NB4 (cell line): Measurements from ENCODE around the gene SPATA7.

ENCODE experiments used
- DNase-seq: peaks from one replicate; pipeline ENCODE4 v3.0.0; 2010; ENCODE audit warnings: low read depth
- H3K4me3 ChIP-seq: one replicate; pipeline ENCODE4 v1.5.1; 2011; ENCODE audit warnings: mild to moderate bottlenecking, low read depth, low read length, moderate library complexity
- MAX ChIP-seq: IDR thresholded peaks from 2 replicates; pipeline ENCODE4 v1.6.1; 2011; ENCODE audit warnings: low read depth, low read length
- MYC ChIP-seq: IDR thresholded peaks from 2 replicates; pipeline ENCODE4 v1.6.1; 2011; ENCODE audit warnings: low read depth, low read length
- POLR2A ChIP-seq: IDR thresholded peaks from 2 replicates; pipeline ENCODE4 v1.6.1; 2011; ENCODE audit warnings: mild to moderate bottlenecking; ENCODE audit not compliant: insufficient read length; ENCODE audit errors: extremely low read depth
- TF ChIP-seq, protein P1 (sequence below): IDR thresholded peaks from one replicate; pipeline ENCODE4 v1.5.1; 2012; ENCODE audit warnings: low read depth, low read length

Gene SPATA7

DNA sequence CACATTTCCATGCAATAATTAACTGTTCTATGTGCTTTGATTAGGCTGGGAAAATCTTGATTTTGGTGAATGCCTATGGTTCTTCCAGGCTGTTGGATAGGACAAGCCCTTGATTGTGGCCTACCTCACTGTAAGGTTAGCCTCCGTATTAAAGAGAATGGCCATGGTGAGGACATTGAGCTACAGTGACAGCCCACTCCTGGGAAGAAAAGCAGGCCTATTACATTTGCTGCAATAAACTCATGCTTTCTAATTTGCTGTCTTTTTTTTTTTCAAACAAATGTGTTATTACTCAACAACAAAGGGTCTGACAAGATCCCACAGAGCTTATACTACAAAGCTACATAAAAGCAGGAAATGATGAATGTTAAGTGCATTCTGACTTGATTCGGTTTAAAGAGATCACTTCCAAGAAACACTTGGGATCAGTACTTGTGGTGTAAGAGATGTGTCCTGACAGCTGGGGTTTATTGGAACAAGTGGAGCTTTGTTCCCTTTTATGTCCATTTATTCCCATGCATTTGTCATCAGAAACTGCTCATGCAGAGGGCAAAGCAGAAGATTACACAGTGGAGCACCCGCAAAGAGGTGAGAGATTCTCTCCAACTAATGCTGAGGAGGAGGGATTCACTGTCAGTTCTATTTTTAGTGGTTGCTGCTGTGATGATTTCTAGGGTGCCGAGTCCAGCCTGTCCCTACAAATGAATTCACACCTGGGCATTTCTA, 33.3 kb upstream of the SPATA7 start:
- no peak for DNase-seq
- TF ChIP-seq MAX, result no peak
- TF ChIP-seq MYC, result no peak
- no peak for TF ChIP-seq POLR2A
- TF ChIP-seq, protein P1, sequence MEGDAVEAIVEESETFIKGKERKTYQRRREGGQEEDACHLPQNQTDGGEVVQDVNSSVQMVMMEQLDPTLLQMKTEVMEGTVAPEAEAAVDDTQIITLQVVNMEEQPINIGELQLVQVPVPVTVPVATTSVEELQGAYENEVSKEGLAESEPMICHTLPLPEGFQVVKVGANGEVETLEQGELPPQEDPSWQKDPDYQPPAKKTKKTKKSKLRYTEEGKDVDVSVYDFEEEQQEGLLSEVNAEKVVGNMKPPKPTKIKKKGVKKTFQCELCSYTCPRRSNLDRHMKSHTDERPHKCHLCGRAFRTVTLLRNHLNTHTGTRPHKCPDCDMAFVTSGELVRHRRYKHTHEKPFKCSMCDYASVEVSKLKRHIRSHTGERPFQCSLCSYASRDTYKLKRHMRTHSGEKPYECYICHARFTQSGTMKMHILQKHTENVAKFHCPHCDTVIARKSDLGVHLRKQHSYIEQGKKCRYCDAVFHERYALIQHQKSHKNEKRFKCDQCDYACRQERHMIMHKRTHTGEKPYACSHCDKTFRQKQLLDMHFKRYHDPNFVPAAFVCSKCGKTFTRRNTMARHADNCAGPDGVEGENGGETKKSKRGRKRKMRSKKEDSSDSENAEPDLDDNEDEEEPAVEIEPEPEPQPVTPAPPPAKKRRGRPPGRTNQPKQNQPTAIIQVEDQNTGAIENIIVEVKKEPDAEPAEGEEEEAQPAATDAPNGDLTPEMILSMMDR, result no peak
- no peak overlapping the region for H3K4me3 ChIP-seq

GRCh38 chr14:88352698-88353097, 32.8 kb upstream of the SPATA7 start:
- DNase-seq, result no peak
- no peak for TF ChIP-seq MAX
- TF ChIP-seq, protein P1, result no peak
- TF ChIP-seq MYC, result no peak
- TF ChIP-seq POLR2A, result no peak
- H3K4me3 ChIP-seq, result no peak overlapping the region

GRCh38 chr14:88354358-88354757, 31.1 kb upstream of the SPATA7 start:
- no peak overlapping the region for H3K4me3 ChIP-seq
- TF ChIP-seq MYC (no peak), MAX (no peak), POLR2A (no peak)
- TF ChIP-seq, protein P1, result no peak

GRCh38 chr14:88359500-88359899, 26.0 kb upstream of the SPATA7 start:
- no peak for DNase-seq
- no peak for TF ChIP-seq POLR2A
- TF ChIP-seq MAX, result no peak
- no peak for TF ChIP-seq MYC
- TF ChIP-seq, protein P1, result no peak

More at GRCh38 chr14:88354358-88354757, 31.1 kb upstream of the SPATA7 start:
- no peak for DNase-seq

DNA sequence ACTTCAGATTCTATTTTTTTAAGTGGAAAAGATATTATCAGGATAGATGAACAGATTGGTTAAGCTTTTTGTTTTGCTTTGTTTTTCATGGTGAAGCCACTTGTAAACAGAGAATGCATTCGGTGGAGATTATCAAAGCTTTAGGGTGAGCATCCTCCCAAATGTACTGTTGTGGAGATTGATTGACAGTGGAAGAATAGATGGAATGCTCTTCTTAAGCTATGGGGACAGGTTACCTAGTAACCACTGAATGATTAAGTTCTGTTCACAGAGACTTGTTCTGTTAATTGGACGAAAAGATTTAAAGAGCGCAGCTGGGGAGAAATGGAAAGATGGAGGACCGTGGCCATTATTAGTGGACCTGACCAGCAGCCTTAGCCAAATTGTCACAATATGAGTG, 21.8 kb upstream of the SPATA7 start:
- TF ChIP-seq, protein P1, result no peak
- TF ChIP-seq POLR2A, result no peak
- TF ChIP-seq MAX, result no peak
- no peak for TF ChIP-seq MYC
- no peak overlapping the region for H3K4me3 ChIP-seq
- no peak for DNase-seq

More at GRCh38 chr14:88359500-88359899, 26.0 kb upstream of the SPATA7 start:
- H3K4me3 ChIP-seq, result no peak overlapping the region
